HepG2 (cell line): ENCODE measurements around the gene ZCCHC10. TPM values are rescaled to one million over a fixed set of nuclear protein-coding genes. Genes with fewer than 3 reads are reported as not detected.
A peak's percentile ranks its signal among the peaks of the same experiment; 100 is the strongest.

Source experiments
- AHR ChIP-seq: IDR thresholded peaks from 2 replicates; pipeline ENCODE4 v1.6.1; 2018; ENCODE audit warnings: missing genetic modification reagents, missing compliant biosample characterization
- ATM ChIP-seq: fragments of 450-650 bp; IDR thresholded peaks from 2 replicates; pipeline ENCODE4 v1.7.1; 2017; ENCODE audit warnings: mild to moderate bottlenecking, borderline replicate concordance
- BRD4 ChIP-seq: sonication (generic); formaldehyde crosslinking; IDR thresholded peaks from 2 replicates; pipeline ENCODE4 v1.4.0; 2020; ENCODE audit warnings: missing genetic modification reagents
- GABPA ChIP-seq, 2 experiments: IDR thresholded peaks; 2 replicates each; pipeline ENCODE4 v1.6.1; 2011 to 2016; ENCODE audit warnings: low read depth in 2 of 2, low read length in 1 of 2, missing biosample characterization in 1 of 2, missing genetic modification characterization in 1 of 2
- IRF2 ChIP-seq: IDR thresholded peaks from 2 replicates; pipeline ENCODE4 v1.6.1; 2018; ENCODE audit warnings: missing genetic modification reagents, missing compliant biosample characterization
- KLF9 ChIP-seq: IDR thresholded peaks from 2 replicates; pipeline ENCODE4 v1.6.1; 2016; ENCODE audit warnings: low read depth
- MNT ChIP-seq: fragments of 450-650 bp; IDR thresholded peaks from 2 replicates; pipeline ENCODE4 v1.6.1; 2016
- NBN ChIP-seq: fragments of 450-650 bp; conservative IDR thresholded peaks from 2 replicates; pipeline ENCODE4 v1.6.1; 2017
- NCOR1 ChIP-seq: fragments of 200-600 bp; sonication (generic); IDR thresholded peaks from 2 replicates; pipeline ENCODE4 v1.7.0; 2017; ENCODE audit warnings: antibody characterized with exemption, low read length, borderline replicate concordance
- NFIC ChIP-seq: IDR thresholded peaks from 2 replicates; pipeline ENCODE4 v1.6.1; 2012; ENCODE audit warnings: mild to moderate bottlenecking, low read length, inconsistent platforms
- NR2F1 ChIP-seq, 2 experiments: fragments of 450-650 bp in 1 of 2; formaldehyde crosslinking in 1 of 2; IDR thresholded peaks; 2 replicates each; pipeline versions ENCODE4 v1.5.0 to v1.6.1; 2016 to 2020; ENCODE audit warnings: mild to moderate bottlenecking in 1 of 2, missing compliant biosample characterization in 1 of 2, missing genetic modification reagents in 1 of 2, moderate library complexity in 1 of 2
- NR2F2 ChIP-seq: IDR thresholded peaks from 2 replicates; pipeline ENCODE4 v1.6.1; 2012; ENCODE audit warnings: low read depth, inconsistent platforms, borderline replicate concordance
- NR3C1 ChIP-seq: sonication (generic); formaldehyde crosslinking; IDR thresholded peaks from 2 replicates; pipeline ENCODE4 v1.4.0; 2020; ENCODE audit warnings: missing genetic modification reagents
- PHF21A ChIP-seq: sonication (generic); formaldehyde crosslinking; IDR thresholded peaks from 2 replicates; pipeline ENCODE4 v1.5.0; 2020; ENCODE audit warnings: mild to moderate bottlenecking, missing genetic modification reagents
- PHF8 ChIP-seq: sonication (generic); formaldehyde crosslinking; IDR thresholded peaks from 2 replicates; pipeline ENCODE4 v1.5.0; 2020; ENCODE audit warnings: missing genetic modification reagents
- SAP130 ChIP-seq: IDR thresholded peaks from 2 replicates; pipeline ENCODE4 v1.6.1; 2016; ENCODE audit warnings: low read depth
- STAT5B ChIP-seq: sonication (generic); formaldehyde crosslinking; IDR thresholded peaks from 2 replicates; pipeline ENCODE4 v1.4.0; 2020; ENCODE audit warnings: missing genetic modification reagents
- STAT6 ChIP-seq: sonication (generic); formaldehyde crosslinking; IDR thresholded peaks from 2 replicates; pipeline ENCODE4 v1.4.0; 2020; ENCODE audit warnings: missing genetic modification reagents, mild to moderate bottlenecking, borderline replicate concordance
- TBX3 ChIP-seq: fragments of 450-650 bp; IDR thresholded peaks from 2 replicates; pipeline ENCODE4 v1.6.1; 2017; ENCODE audit warnings: antibody characterized with exemption, mild to moderate bottlenecking, inconsistent platforms, borderline replicate concordance
- ZNF430 ChIP-seq: sonication (generic); formaldehyde crosslinking; IDR thresholded peaks from 2 replicates; pipeline ENCODE4 v1.9.0; 2021; ENCODE audit warnings: mild to moderate bottlenecking, missing genetic modification reagents
- ZNF432 ChIP-seq: sonication (generic); formaldehyde crosslinking; IDR thresholded peaks from 2 replicates; pipeline ENCODE4 v1.5.0; 2020; ENCODE audit warnings: missing genetic modification reagents, mild to moderate bottlenecking, borderline replicate concordance
- ZNF468 ChIP-seq: sonication (generic); formaldehyde crosslinking; IDR thresholded peaks from 2 replicates; pipeline ENCODE4 v1.8.0; 2022; ENCODE audit warnings: mild to moderate bottlenecking, moderate library complexity, missing genetic modification reagents
- ZNF512 ChIP-seq: sonication (generic); formaldehyde crosslinking; IDR thresholded peaks from 2 replicates; pipeline ENCODE4 v1.4.0; 2020; ENCODE audit warnings: mild to moderate bottlenecking, missing genetic modification reagents
- ZNF768 ChIP-seq: sonication (generic); formaldehyde crosslinking; IDR thresholded peaks from 2 replicates; pipeline ENCODE4 v1.4.0; 2020; ENCODE audit warnings: missing genetic modification reagents
- ZSCAN12 ChIP-seq: sonication (generic); formaldehyde crosslinking; IDR thresholded peaks from 2 replicates; pipeline ENCODE4 v1.9.0; 2021; ENCODE audit warnings: mild to moderate bottlenecking, missing genetic modification reagents
- polyA plus RNA-seq, 8 experiments: library from polyadenylated mRNA; depleted of rRNA in 3 of 8; stranded (reverse) in 7 of 8; unstranded in 1 of 8; fragments of >200 nt; fragmentation: Illumina TruSeq in 4 of 8; extraction: Trizol in 4 of 8; gene quantifications; 2 replicates each; pipeline versions ENCODE4 v1.2.1 to v1.2.3, GENCODE V29; 2011 to 2016; ENCODE audit warnings: low read depth in 4 of 8, missing spikeins in 1 of 8, mixed read lengths in 1 of 8; ENCODE audit not compliant: insufficient read depth in 1 of 8
- total RNA-seq, 5 experiments: library from RNA; depleted of rRNA; stranded (reverse); fragments of >200 nt; fragmentation: Illumina TruSeq; extraction: Trizol; gene quantifications; 2 replicates each; pipeline ENCODE4 v1.2.3, GENCODE V29; 2016; ENCODE audit warnings: low read depth in 1 of 5

Gene ZCCHC10
- total and polyA plus RNA-seq, 2 of the 13 experiments (the other 11 are each of a cell fraction or from before 2014, with no cell fraction given): 40.7 to 48.2 TPM

GRCh38 chr5:132963171-132964104, 62.9 kb downstream of the ZCCHC10 start, which contains the start of gene AFF4 (continued):
- TF ChIP-seq ZNF432 (CRISPR knock-in tag) (no peak), NBN (no peak), ZNF768 (CRISPR knock-in tag) (peak; percentile 20; the same call in 1 of the 2 replicates), STAT6 (CRISPR knock-in tag) (peak; percentile 59; the same call in 1 of the 2 replicates), NCOR1 (peak; percentile 35; the same call in 1 of the 2 replicates), GABPA (IDR thresholded peaks at IDR 0.05; ENCODE audit: low read depth, low read length) (peak; percentile 80), GABPA (CRISPR knock-in tag; IDR thresholded peaks at IDR 0.05; ENCODE audit: low read depth) (peak; percentile 91), STAT5B (CRISPR knock-in tag) (no peak), ZNF430 (peak; percentile 94), ZNF512 (CRISPR knock-in tag) (no peak), NR2F2 (no peak), ATM (no peak), SAP130 (CRISPR knock-in tag) (peak; percentile 97), PHF8 (CRISPR knock-in tag) (peak; percentile 95), MNT (peak; percentile 92), BRD4 (CRISPR knock-in tag) (0 out of 2 replicates have a peak, but pooled peaks have one; percentile 78), ZSCAN12 (no peak), TBX3 (peak; percentile 29; the same call in 1 of the 2 replicates), KLF9 (CRISPR knock-in tag) (0 out of 2 replicates have a peak, but pooled peaks have one; percentile 44), AHR (CRISPR knock-in tag) (peak; percentile 77), IRF2 (CRISPR knock-in tag) (no peak; the same call in 1 of the 2 replicates), NR3C1 (CRISPR knock-in tag) (no peak), PHF21A (CRISPR knock-in tag) (peak; percentile 74), NFIC (no peak), ZNF468 (CRISPR knock-in tag) (no peak), NR2F1 (CRISPR knock-in tag; IDR thresholded peaks at IDR 0.05) (no peak)
